ENCODE measurements around the gene UBE2L5.
A peak's percentile ranks its signal among the peaks of the same experiment; 100 is the strongest.

UBE2L5 gene

DNA sequence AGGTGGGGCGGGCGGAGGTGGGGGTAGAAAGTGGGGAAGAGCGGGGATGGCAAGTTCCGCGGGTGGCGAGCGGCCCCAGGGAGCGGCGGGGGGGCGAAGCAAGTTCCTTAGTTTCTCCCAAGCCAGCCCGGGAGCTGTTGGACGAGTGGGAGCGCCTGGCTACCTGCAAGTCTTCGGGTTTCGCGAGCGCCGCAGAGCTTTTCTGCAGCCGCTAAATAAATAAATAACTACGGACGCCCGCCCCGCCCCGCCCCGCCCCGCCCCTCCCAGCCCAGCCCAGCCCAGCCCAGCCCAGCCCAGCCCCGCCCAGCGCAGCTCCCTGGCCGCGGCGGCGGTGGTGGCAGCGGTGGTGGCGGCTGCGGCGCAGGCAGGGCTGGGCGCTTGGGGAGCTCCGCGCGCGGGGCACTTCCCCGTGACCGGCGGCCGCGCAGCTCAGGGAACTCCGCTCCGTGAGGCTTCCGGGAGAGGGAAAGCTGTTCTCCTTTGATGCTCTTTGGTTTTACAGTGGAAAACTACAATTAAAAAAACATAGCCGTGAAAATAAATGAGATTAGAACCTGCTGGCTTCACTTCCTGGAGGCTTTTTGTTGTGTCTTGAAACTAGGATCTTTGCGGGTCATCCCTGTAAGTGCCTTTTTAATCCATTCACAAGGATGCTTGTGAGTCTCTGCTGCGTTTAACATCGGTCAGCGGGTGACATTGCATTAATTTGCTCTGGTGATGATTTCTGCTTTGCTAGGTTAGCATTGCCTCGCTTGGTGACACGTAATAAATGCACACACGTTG is at the start of gene UBE2L5:
TSS of gene UBE2L5 (plus strand) at position 440 of the 786 bp plus-strand sequence. CDS start 5,498 bp downstream, outside the sequence.
- peak within 1 kb of the TSS; percentile 72 for H3K4me3 ChIP-seq (ENCODE audit: low read depth, low read length)

DNA sequence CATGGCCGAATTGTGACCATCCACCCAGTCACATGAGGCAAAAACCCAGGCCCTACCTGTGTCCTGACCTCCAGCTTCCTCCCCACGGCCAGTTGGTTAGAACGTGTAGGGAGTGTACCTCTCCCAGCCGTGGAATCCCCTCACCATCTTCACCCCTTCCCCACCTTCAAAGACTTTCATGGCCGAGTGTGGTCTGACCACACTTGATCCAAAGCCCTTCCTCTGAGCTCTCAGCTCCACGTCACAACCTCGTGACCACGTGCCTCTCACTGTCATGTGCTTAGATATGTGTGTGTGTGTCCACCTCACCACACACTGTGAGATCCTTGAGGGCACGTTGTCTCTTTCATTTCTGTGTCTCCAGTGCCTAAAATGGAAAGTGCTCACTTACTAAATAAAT is 48.6 kb upstream of the UBE2L5 start:
- no peak overlapping the region for H3K4me3 ChIP-seq (ENCODE audit: low read depth, low read length)

DNA sequence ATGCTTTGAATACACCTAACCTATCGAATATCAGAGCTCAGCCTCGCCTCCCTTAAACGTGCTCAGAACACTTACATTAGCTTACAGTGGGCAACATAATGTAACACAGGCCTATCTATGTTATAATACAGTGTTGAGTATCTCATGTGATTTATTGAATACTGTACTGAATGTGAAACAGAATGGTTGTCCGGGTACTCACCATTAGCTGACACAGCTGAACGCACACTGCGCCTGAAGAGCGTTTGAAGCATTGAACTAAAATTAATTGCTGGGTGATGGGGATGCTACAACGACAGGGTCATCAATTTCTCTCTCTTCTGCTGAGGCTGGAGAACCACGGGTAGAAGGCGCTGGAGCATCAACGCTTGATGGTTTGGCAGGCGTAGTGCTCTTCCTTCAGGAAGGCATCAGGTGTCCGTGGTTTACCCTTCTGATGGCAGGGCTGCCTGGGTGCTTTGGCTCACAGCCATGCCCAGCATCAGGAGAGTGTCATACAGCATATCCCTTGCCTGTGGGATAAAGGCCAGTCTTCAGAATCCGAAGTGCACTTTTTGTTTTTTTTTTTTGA is 46.9 kb upstream of the UBE2L5 start:
- no peak overlapping the region for H3K4me3 ChIP-seq (ENCODE audit: low read depth, low read length)

DNA sequence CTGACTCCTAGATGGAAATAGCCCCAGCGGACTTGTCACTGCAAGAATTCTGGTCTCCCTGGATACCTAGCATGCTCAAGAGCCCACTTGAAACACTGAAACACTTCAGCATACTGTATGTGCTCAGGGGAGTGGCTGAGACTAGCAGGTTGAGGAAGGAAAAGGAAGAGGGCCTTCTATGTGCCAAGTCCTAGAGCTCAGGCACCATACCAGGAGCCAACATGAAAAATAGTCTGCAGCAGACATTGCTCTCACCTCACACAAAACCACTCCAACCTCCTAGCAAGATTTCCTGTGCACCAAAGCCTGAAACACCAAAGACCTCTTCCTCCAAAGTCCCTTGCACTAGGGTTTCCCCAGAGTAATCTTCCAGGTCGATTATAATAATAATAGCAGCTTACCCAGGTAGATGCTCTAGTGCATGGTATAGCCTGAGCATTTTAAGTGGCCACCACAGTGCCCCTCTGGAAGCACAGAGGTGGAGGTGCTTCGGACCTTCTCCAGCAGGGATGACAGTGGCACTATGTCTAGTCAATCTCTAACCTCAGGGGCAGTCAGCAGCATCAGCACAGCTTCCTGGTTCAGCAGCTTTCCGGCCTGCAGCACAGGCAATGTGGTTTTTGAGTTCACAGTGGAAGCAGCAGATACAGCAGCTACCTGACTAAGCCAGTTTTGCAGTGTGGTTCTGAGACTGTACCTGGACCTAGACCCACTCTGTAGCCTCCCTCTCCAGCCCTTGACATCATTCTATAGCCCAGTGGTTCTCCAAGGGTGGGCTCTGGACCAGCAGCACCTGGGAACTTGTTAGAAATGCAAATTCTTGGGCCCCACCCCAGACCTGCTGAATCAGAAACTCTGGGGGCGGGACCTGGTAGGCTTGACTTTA is 45.6 kb upstream of the UBE2L5 start:
- H3K4me3 ChIP-seq (ENCODE audit: low read depth, low read length), result no peak overlapping the region

DNA sequence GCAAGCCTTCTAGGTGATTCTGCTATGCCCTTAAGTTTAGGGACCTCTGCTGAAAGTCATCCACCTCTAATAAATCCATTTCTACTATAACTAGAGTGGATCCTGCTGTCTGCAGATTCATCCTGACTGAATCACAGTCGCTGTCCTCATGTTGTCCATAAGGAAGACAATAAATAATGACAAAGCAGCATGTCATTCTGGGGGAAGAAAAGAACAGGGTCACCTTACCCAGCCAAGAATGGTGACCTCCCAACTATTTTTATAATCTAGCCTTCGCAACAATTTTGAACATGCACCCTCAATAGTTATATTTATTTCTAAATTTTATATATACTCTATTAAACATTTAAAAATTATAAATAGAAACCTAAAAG is 45.0 kb upstream of the UBE2L5 start:
- no peak overlapping the region for H3K4me3 ChIP-seq (ENCODE audit: low read depth, low read length)

DNA sequence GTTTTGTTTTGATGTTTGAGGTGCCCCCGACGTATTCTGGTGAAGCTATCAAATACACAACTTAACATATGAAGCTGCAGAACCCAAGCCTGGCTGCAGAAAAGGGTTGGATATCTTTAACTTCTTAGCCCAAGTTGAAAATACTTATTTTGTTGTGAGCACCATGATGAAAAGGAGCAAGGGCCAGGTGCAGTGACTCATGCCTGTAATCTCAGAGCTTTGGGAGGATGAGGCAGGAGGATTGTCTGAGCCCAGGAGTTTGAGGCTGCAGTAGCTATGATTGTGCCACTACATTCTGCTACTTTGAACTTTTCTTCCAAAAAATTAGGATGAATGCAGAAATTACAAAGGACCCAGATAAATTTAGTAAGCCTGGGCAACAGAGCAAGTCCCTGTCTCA is 44.1 kb upstream of the UBE2L5 start:
- H3K4me3 ChIP-seq (ENCODE audit: low read depth, low read length), result no peak overlapping the region

DNA sequence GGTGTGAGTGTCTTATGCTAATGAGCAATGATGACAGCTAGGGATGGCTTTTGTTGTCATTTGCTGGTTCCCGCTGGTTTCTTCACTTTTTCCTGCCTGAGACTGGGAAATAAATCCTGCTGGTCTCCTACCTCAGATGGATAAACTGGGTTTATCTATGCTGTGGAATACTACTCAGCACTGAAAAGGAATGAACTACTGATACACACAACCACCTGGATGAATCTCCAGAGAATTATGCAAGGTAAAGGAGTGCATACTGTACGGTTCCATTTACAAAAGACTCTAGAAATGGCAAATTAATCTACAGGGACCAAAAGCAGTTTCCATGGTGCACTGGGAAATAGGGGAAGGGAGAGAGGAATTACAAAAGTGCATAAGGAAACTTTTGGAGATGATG is 41.2 kb upstream of the UBE2L5 start:
- H3K4me3 ChIP-seq (ENCODE audit: low read depth, low read length), result no peak overlapping the region

DNA sequence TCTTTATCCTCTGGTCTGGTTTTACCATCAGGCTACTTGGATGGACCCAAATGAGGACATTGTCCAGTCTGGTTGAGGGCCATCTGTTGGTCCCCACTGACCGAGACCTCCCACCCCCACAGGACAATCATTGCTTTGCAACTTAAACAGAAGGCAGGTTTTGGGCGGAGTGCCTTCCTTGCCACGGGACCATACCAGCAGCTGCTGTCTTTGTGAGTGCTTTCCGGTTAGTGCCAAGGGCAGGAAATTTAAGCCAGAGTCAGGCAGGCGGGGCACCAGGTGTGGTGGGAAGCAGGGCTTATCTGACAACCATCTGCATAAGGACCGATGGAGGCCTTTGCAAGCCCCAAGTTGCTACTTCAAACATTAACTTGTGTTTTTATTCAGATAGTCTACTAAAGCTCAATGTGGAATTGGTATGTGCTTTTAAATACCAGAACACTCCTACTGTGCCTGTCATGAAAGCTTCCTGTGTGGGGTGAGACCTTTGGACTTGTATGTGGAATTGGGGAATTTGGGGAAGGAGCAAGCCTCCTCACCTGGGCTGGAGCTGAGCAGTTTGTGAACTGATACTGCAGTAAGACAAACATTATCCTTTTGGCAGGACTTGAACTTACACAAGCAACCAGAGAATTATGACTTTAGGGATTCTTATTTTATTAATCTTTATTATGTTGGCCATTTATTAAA is 39.3 kb upstream of the UBE2L5 start:
- no peak overlapping the region for H3K4me3 ChIP-seq (ENCODE audit: low read depth, low read length)

DNA sequence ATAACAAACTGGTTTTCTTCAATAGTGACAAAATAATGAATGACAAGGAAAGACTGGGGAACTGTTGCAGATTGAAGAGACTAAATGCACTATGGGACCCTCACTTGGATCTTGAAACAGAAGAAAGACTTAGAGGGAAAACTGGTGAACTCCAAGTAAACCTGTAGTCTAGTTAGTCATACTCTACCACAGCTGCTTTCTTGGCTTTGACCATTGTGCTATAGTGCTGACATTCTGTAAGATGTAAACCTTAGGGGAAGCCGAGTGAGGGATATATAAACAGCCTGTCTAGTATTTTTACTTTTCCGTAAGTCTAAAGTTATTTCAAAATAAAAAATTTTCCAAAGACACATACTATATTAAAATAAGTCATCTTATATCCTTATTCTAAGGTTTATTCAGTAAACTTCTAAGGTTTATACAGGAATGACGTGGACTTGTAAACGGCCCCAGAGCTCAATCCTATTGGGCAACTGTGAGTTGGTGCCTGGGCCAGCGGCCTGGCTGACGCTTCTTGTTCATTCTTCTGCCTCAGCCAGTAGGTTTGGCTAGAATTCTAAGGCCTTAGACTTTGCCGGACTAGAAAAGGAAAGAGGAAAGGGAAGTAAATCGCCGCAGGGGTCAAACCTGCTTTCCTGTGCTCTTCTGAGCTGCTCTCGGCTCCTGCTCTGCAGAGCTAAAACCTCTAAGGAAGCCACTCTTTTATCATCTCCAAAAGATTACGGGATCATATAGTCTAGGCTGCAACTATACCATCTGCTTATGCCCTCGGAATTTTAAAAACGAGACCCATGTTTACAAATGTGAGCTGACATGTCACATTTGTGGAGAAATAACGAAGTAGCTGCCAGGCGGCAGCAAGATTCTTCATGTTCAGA is 33.6 kb upstream of the UBE2L5 start:
- no peak overlapping the region for H3K4me3 ChIP-seq (ENCODE audit: low read depth, low read length)

DNA sequence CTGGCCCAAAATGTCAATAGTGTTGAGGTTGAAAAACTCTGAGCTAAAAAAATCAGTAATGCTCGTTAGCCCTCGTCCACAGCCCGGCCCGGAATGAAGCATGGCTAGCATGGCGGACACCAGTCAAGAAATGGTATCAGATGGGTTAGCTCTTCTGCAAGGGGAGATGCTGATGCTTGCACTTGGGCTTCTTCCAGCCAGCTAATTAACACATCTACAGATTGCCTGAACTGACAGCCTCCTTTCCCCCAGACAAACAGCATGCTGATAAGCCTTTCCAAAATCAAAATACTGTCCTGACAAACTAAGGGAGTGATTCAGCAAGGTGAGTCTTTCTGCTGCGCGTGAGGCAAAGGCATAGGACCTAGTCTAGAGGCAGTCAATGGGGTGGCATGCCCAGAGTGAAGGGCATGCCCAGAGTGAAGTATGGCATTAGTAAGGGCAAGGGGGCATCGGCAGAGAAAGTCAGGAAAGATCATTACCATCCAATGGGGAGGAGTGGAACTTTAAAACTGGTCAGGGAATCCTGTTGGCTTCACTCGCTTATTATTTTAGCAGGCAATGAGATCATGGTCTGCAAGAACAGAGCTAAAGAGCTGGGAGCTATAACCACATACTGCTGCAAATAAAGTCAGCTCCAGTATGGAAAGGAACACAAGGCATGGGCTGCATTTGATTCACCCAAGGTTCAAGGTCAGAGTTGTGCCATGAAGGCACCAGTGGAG is 30.2 kb upstream of the UBE2L5 start:
- no peak overlapping the region for H3K4me3 ChIP-seq (ENCODE audit: low read depth, low read length)

DNA sequence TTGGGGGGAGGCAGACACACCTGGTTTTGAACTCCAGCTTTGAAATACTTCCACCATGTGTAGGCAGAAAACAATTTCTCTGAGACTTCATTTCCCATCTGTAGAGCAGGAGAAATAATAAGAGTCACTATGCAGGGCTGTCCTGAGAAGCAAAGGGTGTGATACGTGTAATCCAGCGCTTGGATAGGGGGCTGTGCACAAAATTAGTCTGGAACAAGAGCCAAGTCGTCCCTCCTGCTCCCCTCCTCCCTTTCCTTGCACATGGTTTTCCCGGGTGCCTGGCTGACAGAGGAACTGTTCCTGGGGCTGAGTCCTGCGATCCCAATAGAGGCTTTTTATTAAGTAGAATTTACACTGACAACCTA is 29.6 kb upstream of the UBE2L5 start:
- no peak overlapping the region for H3K4me3 ChIP-seq (ENCODE audit: low read depth, low read length)

DNA sequence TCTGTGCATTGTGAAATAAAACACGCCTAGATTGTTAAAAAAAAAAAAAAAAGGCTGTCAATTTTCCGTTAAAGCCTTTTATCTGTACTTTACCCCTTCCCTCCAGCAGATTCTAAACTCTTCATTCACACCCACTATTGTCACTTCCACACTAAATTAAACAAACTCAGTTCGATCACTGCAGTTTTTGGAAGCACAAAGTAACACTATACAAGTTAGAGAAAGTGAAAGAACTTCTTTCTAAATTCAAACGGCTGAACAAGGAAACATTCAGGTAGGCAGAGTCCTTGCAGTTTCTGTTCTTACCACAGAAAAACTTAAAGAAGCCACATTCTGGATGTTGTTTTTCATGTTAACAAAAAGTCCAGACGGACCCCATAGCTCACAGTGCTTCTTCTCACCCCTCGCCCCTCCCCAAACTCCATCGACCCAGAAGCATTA is 27.5 kb upstream of the UBE2L5 start:
- no peak overlapping the region for H3K4me3 ChIP-seq (ENCODE audit: low read depth, low read length)

DNA sequence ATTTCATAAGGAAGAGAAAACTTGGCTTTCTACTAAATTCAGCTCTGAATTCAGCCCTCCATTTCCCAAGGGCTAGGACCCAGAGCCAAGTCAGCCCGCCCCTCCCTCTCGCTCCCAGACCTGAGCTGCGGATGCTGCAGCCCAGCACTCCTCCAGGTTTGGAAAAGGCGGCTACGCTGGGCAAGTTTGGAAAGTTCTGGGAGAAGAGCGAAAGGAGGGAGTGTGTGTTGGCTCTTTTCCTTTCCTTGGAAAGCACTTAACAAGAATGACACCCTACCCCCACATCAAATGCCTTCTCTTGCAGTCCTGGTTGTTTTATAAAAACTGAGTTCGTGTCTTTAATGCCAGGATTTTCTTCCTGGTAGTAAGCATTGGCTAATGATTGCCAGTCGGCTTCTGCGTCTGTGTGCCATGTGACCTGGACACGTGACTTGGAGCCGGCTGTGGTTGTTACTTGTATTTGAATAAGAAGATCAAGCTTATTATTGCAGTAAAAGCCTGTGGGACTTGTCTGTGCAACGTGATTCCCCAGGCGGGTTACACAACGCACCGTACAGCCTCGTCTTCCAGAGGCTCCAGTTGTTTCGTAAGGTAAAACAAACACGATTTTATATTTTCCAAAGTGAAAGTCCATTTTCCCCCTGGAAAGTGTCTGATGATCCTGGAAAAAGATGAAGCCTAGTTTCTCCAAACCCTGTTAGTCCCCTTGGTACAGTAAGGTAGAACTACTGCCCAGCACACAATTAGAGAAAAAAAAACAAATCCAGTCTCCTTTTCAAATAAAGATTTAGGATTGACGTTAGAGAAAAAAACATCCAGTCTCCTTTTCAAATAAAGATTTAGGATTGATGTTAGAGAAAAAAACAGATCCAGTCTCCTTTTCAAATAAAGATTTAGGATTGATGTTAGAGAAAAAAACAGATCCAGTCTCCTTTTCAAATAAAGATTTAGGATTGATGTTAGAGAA is 26.8 kb upstream of the UBE2L5 start:
- peak overlapping the region; percentile 50 for H3K4me3 ChIP-seq (ENCODE audit: low read depth, low read length)

DNA sequence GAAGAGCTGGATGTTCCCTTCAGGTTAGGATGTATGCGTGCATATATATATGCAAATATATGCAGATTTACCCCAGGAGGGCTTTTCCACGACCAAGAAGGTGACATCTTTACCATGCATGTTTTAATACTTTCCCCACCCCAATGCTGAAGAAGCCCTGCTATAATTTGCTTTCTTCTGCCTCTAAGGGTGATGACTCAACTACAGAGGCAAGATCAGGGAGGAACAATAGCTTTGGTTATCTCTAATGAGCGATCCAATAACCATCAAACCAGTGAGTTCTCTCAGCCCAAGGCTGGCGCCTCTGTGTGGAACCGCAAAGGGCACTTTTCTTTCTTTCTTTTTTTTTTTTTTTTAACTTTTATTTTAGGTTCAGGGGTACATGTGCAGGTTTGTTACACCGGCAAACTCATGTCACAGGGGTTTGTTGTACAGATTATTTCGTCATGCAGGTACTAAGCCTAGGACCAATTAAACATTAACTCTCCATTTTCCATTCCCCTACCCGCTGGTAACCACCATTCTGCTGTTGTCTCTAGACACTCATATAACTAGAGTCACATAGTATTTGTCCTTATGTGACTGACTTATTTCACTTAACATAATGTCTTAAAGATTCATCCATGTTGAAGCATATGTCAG is 25.7 kb upstream of the UBE2L5 start:
- no peak overlapping the region for H3K4me3 ChIP-seq (ENCODE audit: low read depth, low read length)

DNA sequence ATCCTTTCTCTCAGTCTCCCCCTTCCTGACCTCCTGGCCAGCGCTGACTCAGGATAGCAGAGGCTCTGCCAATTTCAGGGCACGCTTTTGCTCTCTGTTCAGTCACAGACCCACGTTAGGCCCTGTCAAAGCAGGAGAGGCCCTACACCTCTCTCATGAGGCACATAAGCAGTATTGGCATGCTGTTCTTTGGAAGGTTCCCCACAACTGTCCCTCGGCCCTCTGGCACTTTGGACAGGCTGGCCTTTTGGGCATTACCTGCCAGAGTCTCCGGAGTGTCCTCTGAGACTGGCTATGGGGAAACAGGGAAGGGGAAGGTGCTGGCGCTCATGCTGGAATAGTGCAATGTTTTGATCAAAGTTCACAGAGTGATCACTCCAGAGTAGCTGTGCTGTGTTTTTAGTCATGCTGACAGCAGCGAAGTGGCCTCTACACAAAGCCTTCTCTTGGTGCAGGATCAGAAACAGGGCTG is 23.7 kb upstream of the UBE2L5 start:
- H3K4me3 ChIP-seq (ENCODE audit: low read depth, low read length), result no peak overlapping the region

DNA sequence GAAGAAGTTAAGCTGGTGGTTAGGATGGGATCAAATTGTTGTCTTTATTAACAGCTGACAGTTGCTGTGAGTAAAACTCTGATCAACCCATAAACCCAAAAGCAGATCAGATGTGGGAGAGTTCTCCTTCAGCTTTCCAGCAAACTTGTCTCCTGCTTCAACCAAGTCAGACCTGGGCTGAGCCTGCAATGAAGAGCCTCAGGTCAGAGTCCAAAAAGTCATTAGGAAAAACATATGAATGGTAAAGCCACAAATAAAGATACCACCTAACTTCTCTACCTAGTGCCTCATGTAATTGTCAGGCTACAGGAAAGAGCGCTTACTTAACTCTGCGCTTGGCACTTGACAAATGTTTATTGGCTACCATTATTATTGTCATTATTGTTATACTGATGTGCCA is 21.9 kb upstream of the UBE2L5 start:
- H3K4me3 ChIP-seq (ENCODE audit: low read depth, low read length), result no peak overlapping the region

DNA sequence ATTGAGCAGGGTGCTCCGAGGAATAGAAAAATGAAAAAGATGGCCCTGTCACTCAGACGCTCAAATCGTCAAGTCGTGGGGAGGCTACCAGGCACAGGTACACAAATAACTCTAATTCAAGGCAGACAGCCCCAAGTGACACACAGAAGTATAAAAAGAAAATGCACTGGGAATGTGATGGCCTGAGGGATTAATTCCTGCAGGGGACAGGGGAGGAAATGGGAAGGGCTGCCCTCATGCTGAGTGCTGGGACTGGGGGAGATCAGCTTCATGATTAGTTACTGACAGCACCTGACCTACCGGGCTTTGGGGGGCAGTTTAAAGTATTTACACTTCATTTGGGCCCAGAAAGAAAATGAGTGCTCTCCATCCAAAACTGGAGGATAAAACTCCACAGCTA is 20.9 kb upstream of the UBE2L5 start:
- no peak overlapping the region for H3K4me3 ChIP-seq (ENCODE audit: low read depth, low read length)

DNA sequence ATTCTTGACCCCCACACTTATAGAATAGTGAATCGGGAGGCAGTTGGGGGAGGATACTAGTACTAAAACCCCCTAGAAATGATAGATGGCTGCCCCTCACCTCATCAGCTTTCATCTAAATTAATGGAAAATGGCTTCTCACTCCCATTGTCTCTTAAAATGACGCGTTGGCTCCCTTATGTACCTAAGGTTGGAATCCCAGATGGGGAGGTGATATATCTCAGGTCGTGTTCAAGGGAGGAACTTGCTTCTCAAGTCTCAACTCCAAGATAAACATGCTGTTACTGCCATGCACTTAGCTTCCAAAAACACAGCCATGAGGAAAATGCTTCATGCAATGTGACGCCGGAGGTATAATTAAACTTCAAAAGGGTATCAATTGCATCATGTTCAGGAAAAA is 18.8 kb upstream of the UBE2L5 start:
- no peak overlapping the region for H3K4me3 ChIP-seq (ENCODE audit: low read depth, low read length)
